Tibial nerve (tissue), 4 donors: ENCODE measurements around the gene JAK1. TPM values are rescaled to one million over a fixed set of nuclear protein-coding genes. Genes with fewer than 3 reads are reported as not detected.
"Not testable (repeated sequence)": the region's sequence is repeated elsewhere in the genome, so short reads cannot be mapped to it uniquely, and the experiment has no call there.

Source experiments
- DNase-seq, 2 donors: peaks; one replicate each; pipeline ENCODE4 v3.0.0-alpha.2; 2019; ENCODE audit warnings: low spot score in 2 of 2
- H3K27ac ChIP-seq, 4 donors: fragments of 200-600 bp; sonication (generic) in 3 of 4; one replicate each; pipeline ENCODE4 v1.5.1; 2017 to 2019; ENCODE audit warnings: mild to moderate bottlenecking in 1 of 4
- H3K27me3 ChIP-seq, 2 donors: fragments of 200-600 bp; sonication (generic) in 1 of 2; one replicate each; pipeline versions ENCODE4 v1.5.1 to v1.6.0; 2017 to 2019
- H3K36me3 ChIP-seq, 3 donors: fragments of 200-600 bp; sonication (generic); one replicate each; pipeline ENCODE4 v1.5.1; 2018 to 2019
- H3K4me1 ChIP-seq, 4 donors: fragments of 200-600 bp; sonication (generic) in 3 of 4; one replicate each; pipeline ENCODE4 v1.5.1; 2017 to 2019
- H3K4me3 ChIP-seq, 4 donors: fragments of 200-600 bp; sonication (generic) in 3 of 4; one replicate each; pipeline ENCODE4 v1.5.1; 2017 to 2019; ENCODE audit warnings: mild to moderate bottlenecking in 1 of 4, moderate library complexity in 1 of 4
- H3K9me3 ChIP-seq, 4 donors: fragments of 200-600 bp; sonication (generic) in 3 of 4; one replicate each; pipeline ENCODE4 v1.5.1; 2017 to 2019
- EP300 ChIP-seq, 2 donors: sonication (generic); formaldehyde crosslinking; IDR thresholded peaks; one replicate each; pipeline ENCODE4 v1.6.1; 2017; ENCODE audit warnings: antibody characterized with exemption in 2 of 2, mild to moderate bottlenecking in 1 of 2
- POLR2A ChIP-seq, 2 donors: fragments of 450-650 bp; IDR thresholded peaks; one replicate each; pipeline ENCODE4 v1.6.1; 2017; ENCODE audit warnings: antibody characterized with exemption in 2 of 2, mild to moderate bottlenecking in 2 of 2, moderate library complexity in 2 of 2
- WGBS, 2 donors: methylation state at CpG; one replicate each; pipeline ENCODE4 v1.1.5; 2018; 5-methylcytosine and 5-hydroxymethylcytosine counted together
- total RNA-seq, 4 donors: library from RNA; depleted of rRNA; stranded (reverse); fragments of >200 nt; gene quantifications; one replicate each; pipeline ENCODE4 v1.1.0, GENCODE V29; 2016
- TF ChIP-seq, protein P1 (sequence below), 5 experiments: fragments of 200-600 bp in 3 of 5; fragments of 450-650 bp in 2 of 5; sonication (generic) in 3 of 5; IDR thresholded peaks; one replicate each; pipeline ENCODE4 v1.5.1; 2016 to 2019; ENCODE audit warnings: antibody characterized with exemption in 5 of 5, mild to moderate bottlenecking in 3 of 5, moderate library complexity in 2 of 5

JAK1 gene
- total RNA-seq, 4 donors from 2014 or later = 114 to 222 (median 138) TPM

- TF ChIP-seq, protein P1, sequence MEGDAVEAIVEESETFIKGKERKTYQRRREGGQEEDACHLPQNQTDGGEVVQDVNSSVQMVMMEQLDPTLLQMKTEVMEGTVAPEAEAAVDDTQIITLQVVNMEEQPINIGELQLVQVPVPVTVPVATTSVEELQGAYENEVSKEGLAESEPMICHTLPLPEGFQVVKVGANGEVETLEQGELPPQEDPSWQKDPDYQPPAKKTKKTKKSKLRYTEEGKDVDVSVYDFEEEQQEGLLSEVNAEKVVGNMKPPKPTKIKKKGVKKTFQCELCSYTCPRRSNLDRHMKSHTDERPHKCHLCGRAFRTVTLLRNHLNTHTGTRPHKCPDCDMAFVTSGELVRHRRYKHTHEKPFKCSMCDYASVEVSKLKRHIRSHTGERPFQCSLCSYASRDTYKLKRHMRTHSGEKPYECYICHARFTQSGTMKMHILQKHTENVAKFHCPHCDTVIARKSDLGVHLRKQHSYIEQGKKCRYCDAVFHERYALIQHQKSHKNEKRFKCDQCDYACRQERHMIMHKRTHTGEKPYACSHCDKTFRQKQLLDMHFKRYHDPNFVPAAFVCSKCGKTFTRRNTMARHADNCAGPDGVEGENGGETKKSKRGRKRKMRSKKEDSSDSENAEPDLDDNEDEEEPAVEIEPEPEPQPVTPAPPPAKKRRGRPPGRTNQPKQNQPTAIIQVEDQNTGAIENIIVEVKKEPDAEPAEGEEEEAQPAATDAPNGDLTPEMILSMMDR (IDR thresholded peaks at IDR 0.05) = no peak
- TF ChIP-seq POLR2A (IDR thresholded peaks at IDR 0.05) = no peak
- no peak for TF ChIP-seq EP300 (IDR thresholded peaks at IDR 0.05)
- H3K27ac ChIP-seq = no peak overlapping the region
- peaks cover 0 to 22% (median 5%) of the 10 kb centered on the region in 4 donors for H3K4me1 ChIP-seq
- H3K9me3 ChIP-seq = peaks cover 0 to 4% (median 0%) of the 10 kb centered on the region in 4 donors
- H3K27me3 ChIP-seq = no peaks in the 10 kb centered on the region
- WGBS, 2 donors = 97% methylated on average over 2 of the region's 2 CpGs
- no peak for DNase-seq
- peaks cover 0 to 15% (median 0%) of the 10 kb centered on the region in 3 donors for H3K36me3 ChIP-seq
- H3K4me3 ChIP-seq = no peak overlapping the region
Measured at GRCh38 chr1:65006806-65007205, 40.5 kb upstream of the JAK1 start.

GRCh38 chr1:65003316-65003664 lies 36.9 kb upstream of the JAK1 start:
- Histone ChIP-seq H3K4me1 (peaks cover 0 to 26% (median 12%) of the 10 kb centered on the region in 4 donors), H3K27ac (peak overlapping the region; percentile 84 to 96 (median 90)), H3K4me3 (peak overlapping the region; percentile 61 to 81 (median 74)), H3K27me3 (no peaks in the 10 kb centered on the region), H3K36me3 (peaks cover 0 to 4% (median 0%) of the 10 kb centered on the region in 3 donors), H3K9me3 (peaks cover 0 to 6% (median 0%) of the 10 kb centered on the region in 4 donors)
- WGBS, 2 donors = 14 to 18% methylated on average over 11 of the region's 11 CpGs
- TF ChIP-seq EP300 (IDR thresholded peaks at IDR 0.05) = no peak
- TF ChIP-seq, protein P1 (IDR thresholded peaks at IDR 0.05) = no peak
- no peak for TF ChIP-seq POLR2A (IDR thresholded peaks at IDR 0.05)
- no peak for DNase-seq

DNA sequence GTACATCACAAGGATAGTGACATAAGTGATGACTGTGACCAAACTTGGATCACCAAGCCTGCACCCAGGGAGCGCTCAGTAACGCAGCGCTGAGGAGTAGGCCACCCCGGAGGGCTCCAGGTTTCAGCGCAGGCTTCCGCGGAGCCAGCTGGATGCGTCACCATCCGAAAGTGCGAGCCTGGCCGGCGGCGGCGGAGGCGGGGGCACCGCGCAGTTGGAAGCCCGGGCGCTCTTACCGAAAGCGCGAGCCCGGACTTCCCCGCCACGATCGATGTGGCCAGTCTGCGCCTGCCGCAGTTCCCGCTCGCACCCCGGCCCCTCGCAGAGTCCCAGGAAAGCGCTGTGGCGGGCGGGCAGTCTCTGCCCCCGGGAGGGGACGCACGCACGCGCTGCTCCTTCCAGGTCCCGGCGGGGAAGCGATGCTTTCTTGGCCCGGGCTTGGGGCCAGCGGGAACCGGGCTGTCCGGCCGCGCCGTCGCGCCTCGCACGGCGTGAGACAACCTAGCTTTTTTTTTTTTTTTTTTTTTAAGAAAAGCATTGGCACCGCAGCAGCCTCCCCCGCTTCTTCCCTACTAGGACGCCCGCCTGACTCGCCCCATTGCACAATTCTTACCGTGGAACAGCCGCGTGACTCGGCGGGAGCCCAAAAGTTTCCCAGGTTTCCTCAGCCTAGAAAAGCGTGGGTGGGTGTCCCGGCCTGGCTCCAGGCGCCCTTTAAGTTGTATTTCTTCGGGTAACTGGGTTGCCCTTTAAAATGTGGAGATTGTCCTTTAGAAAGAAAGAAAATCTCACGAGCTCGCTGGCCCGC lies 36.4 kb upstream of the JAK1 start:
- Histone ChIP-seq H3K36me3 (peaks cover 0 to 6% (median 0%) of the 10 kb centered on the region in 3 donors), H3K9me3 (peaks cover 0 to 12% (median 0%) of the 10 kb centered on the region in 4 donors), H3K27ac (peak overlapping the region; percentile 84 to 96 (median 90)), H3K4me1 (peaks cover 0 to 26% (median 12%) of the 10 kb centered on the region in 4 donors), H3K27me3 (no peaks in the 10 kb centered on the region), H3K4me3 (peak overlapping the region; percentile 61 to 81 (median 74))
- TF ChIP-seq POLR2A (IDR thresholded peaks at IDR 0.05) (peak in 1 of 2 donors; percentile 43), EP300 (IDR thresholded peaks at IDR 0.05) (peak; percentile 51 to 84)
- TF ChIP-seq, protein P1 (IDR thresholded peaks at IDR 0.05) = no peak
- peak; percentile 88 to 93 for DNase-seq
- WGBS, 2 donors = 1% methylated on average over 42 to 46 of the region's 72 CpGs

GRCh38 chr1:65002156-65002507 lies 35.8 kb upstream of the JAK1 start:
- H3K4me3 ChIP-seq = peak overlapping the region; percentile 61 to 81 (median 74)
- H3K36me3 ChIP-seq = peaks cover 0 to 10% (median 0%) of the 10 kb centered on the region in 3 donors
- 67 to 68% methylated on average over 12 of the region's 12 CpGs for WGBS, 2 donors
- peak overlapping the region; percentile 84 to 96 (median 90) for H3K27ac ChIP-seq
- peaks cover 0 to 26% (median 12%) of the 10 kb centered on the region in 4 donors for H3K4me1 ChIP-seq
- peaks cover 0 to 13% (median 0%) of the 10 kb centered on the region in 4 donors for H3K9me3 ChIP-seq
- H3K27me3 ChIP-seq = no peaks in the 10 kb centered on the region
- DNase-seq = no peak
- TF ChIP-seq, protein P1 (IDR thresholded peaks at IDR 0.05) = no peak
- no peak for TF ChIP-seq POLR2A (IDR thresholded peaks at IDR 0.05)
- TF ChIP-seq EP300 (IDR thresholded peaks at IDR 0.05) = no peak

DNA sequence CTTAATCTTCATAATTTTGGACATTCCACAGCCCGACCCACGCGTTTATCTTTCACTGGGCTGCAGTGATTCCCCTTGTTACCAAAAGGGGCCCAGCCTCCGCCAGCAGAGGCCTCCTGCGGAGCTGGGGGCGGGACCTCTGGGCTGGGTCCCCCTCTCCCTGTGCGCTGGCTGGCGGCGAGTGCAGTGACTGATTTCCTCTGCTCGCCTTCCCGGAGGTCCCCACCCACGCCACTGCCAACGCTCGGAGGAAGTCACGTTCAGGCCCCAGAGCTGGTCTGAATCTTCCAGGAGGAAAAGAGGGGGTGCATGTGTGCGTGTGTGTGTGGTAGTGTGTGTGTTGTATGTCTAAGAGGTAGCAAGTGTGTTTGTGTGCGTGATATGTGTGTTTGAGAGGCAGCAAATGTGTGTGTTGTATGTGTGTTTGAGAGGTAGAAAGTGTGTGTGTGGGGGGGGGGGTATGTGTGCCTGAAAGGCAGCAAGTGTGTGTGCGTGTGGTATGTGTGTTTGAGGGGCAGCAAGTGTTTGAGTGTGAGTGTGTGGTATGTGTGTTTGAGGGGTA lies 35.0 kb upstream of the JAK1 start:
- Histone ChIP-seq H3K27ac (peak overlapping the region in 3 of 4 donors; percentile 84 to 96 (median 94)), H3K4me3 (peak overlapping the region in 2 of 4 donors; percentile 3 to 21), H3K27me3 (no peaks in the 10 kb centered on the region), H3K36me3 (peaks cover 0 to 10% (median 0%) of the 10 kb centered on the region in 3 donors), H3K4me1 (peaks cover 0 to 26% (median 12%) of the 10 kb centered on the region in 4 donors), H3K9me3 (peaks cover 0 to 13% (median 0%) of the 10 kb centered on the region in 4 donors)
- peak in 1 of 2 donors; percentile 30 for TF ChIP-seq POLR2A (IDR thresholded peaks at IDR 0.05)
- TF ChIP-seq, protein P1 (IDR thresholded peaks at IDR 0.05) = no peak
- TF ChIP-seq EP300 (IDR thresholded peaks at IDR 0.05) = peak in 1 of 2 donors; percentile 84
- peak; percentile 43 to 50 for DNase-seq
- WGBS, 2 donors = 36 to 40% methylated on average over 18 of the region's 18 CpGs

DNA sequence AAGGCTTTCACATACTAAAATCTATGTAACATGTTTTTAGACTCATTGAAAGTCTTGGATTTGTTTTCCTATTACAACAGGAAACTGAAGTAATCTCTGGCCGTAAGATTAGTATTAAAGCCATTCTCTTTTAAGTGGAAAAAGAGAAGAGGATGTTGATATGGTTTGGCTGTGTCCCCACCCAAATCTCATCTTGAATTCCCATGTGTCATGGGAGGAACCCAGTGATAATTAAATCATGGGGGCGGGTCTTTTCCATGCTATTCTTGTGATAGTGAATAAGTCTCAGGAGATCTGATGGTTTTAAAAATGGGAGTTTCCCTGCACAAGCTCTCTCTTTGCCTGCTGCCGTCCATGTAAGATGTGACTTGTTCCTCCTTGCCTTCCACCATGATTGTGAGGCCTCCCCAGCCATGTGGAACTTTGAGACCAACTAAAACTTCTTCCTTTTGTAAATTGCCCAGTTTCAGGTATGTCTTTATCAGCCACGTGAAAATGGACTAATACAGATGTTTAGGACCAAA lies 32.1 kb upstream of the JAK1 start:
- H3K27me3 ChIP-seq, H3K4me3 ChIP-seq, DNase-seq, H3K27ac ChIP-seq: not testable (repeated sequence)
- 85 to 89% methylated on average over 4 of the region's 4 CpGs for WGBS, 2 donors
- peaks cover 0 to 13% (median 0%) of the 10 kb centered on the region in 4 donors for H3K9me3 ChIP-seq
- peaks cover 0 to 17% (median 0%) of the 10 kb centered on the region in 3 donors for H3K36me3 ChIP-seq
- peaks cover 0 to 22% (median 12%) of the 10 kb centered on the region in 4 donors for H3K4me1 ChIP-seq
